ENCODE data around the gene ENTR1.

The ENTR1 gene

DNA sequence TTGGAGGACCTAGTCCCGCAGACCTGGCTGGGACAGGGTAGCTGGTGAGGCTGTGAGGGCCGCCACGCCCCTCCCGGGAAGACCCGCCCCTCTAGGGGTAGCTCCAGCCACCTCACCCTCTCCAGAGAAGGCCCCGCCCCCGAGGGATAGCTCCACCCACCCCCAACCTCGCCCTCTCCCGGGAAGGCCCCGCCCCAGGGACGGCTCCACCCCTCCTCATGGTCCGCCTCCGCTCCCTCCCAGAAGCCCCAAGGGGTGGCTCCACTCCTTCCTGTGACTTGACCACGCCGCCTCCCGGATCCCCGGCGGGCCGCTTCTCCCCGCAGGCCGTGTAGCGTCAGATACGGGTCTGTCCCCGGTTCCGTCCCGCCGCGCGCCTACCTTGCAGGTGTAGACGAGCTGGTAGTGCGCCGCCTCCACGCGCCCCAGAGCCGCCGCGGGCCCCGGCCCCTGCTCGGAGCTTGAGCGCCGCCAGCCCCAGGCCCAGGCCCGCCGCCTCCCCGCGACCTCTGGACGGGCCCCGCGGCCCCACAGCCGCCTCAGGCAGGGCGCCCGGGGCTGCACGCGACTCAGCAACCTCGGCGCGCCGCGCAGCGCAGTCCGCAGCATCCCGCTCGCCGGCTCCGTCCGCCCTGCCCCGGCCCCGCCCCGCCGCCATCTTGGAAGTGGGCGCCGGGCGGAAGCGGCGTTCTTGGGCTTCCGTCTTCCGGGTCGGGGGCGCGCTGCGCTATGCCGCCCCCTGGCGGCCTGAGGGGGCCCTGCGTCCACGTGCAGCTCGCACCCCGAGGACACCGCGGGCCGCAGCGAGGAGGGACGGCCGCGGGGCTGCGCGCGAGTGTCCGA lies 47.1 kb downstream of the ENTR1 start, which contains the start of gene DNLZ:
TSS of gene DNLZ (minus strand) at position 639 of the 843 bp plus-strand sequence. CDS start at position 609, 30 bp downstream.
- in situ Hi-C loops (cut with MboI; ENCODE audit: low sequenced_read_pairs), result no loop called here

DNA sequence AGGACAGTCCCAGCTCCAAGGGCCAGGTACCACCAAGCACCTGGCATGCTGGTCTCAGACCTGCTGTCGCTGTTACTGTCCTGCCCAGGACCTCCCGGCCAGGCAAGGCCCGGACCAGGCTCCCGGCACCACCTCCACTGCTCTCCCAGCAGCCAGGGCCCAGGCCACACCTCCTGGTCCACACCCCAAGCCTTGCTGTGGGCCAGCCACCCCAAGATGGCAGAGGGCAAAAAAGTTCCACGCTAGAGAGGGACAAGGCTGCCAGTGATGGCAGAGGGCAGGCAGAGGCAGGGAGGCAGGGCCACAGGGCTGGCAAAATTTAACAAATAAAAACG lies 48.0 kb downstream of the ENTR1 start:
- in situ Hi-C loops (cut with MboI; ENCODE audit: low sequenced_read_pairs), result no loop called here

DNA sequence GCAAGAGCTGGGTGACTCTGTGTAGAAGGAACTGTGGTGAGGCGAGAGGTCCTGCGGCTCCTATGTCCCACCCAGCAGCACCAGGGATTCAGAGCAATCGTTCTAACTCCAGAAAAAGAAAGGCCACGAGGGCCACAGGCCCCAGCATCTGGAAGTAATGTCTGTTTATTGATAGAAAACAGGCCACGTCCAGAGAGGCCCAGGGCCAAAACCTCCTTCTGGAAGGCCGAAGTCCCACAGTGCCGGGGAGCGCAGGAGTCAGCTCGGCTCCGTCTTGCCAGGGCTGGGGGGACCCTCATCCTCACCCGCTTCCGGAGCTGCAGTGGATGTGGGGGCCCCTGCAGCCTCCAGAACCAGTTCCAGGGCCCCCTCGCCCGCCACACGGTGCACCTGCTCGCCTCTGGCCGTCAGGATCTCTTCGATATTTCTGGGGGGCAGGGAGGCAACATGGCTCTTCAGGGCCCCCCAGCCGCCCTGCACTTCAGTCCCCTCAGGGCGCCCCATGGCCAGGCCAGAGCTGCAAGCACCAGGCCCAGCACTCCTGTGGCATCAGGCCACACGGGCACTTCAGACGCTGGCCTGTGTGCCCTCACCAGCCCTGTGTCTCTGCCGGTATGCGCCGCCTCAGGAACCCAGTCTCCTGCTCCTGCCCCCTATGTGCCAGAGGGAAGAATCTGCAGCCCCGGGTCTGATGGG lies 48.5 kb downstream of the ENTR1 start:
- in situ Hi-C loops (cut with MboI; ENCODE audit: low sequenced_read_pairs), result no loop called here

DNA sequence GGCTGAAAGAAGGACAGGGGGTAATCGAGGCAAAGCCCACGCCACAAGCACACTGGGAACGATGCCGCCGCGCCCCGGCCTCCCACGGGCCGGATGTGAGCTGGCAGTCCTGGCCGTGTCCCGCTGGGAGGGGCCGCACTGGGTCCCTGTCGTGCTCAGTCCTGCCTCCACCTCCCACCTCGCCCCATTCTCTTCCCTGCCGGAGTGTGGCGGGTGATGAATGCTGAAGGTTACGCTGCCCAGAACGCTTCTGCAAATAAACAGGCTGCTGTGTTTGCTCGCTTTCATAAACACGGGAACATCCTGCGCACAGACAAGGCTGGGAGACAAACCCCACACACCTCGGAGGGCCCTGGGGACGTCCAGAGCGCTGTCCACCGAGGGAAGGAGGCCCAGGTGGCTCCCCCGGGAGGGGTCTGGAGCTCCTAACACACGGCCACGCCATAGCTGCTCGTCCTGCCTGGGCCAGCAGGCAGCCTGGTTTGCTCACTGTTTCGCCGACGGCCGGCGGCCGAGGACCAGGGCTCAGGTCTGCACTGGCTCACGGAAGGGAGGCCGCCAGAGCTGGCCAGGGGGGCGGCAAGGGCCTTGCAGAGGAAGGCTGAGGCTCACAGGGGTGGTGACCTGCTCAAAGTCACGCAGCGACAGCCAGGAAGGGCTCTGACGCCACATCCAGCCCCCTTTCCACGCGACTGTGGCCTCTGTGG lies 49.2 kb downstream of the ENTR1 start:
- in situ Hi-C loops (cut with MboI; ENCODE audit: low sequenced_read_pairs), result no loop called here

DNA sequence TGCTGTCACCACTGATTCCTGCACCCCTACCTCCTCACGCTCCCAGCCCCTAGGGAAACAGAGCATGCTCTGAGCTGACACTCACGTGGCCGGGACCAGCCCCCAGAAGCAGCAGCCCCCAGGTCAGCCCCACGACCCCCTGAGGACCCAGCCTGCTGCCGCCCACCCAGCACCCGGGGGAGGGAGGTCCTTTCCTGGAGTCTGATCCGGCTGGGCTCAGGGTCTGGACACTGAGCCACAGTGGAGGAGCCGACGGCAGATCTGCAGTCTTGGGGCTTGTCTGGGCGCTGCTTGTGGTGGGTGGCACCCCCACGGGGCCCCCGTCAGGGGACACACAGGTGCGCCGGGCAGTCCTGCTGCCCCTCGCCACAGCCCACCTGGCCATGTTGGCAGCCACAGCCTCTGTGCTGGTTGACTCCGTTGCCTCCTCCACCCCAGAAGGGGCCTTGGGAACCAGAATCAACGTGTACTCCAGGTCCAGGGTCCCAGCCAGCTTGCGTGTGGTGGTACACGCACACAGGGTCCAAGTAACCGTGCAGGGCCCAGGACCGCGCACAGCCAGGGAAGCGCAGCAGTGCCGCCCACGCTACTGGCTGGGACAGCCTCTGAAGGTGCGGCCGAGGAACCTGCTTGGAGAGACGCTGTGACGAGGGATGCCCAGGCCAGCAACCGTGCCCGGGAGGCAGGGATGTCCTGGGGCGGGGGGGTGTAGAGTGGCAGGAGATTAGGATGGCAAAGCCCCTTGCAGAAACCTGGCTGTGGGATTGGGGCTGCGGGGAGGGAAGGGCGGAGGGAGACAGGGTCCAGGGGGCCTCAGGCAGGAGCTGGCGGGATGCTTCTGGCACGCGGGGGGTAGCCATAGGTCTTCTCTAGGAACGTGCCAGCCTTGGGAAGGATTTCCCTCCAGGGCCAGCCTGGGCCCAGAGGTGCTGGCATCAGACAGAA lies 50.4 kb downstream of the ENTR1 start:
- in situ Hi-C loops (cut with MboI; ENCODE audit: low sequenced_read_pairs), result no loop called here

DNA sequence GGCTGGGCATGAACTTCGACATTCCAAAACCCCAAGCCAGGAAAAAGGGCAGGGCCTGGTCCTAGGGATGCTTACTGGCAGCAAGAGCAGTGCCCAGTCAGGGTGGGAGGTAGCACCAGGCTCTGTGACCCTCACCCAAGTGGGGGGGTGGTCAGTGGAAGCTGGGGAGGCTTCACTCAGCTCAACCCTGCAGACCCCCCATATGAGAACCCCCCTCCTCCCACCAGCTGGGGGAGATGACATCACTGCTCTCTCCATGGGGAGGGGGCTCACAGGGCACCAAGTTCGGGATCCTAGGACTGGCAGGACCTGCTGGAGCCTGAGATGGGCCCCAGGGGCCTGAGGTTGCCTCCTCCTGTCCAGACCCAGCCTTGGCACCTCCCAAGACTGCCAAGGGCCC lies 51.5 kb downstream of the ENTR1 start:
- in situ Hi-C loops (cut with MboI; ENCODE audit: low sequenced_read_pairs), result no loop called here

DNA sequence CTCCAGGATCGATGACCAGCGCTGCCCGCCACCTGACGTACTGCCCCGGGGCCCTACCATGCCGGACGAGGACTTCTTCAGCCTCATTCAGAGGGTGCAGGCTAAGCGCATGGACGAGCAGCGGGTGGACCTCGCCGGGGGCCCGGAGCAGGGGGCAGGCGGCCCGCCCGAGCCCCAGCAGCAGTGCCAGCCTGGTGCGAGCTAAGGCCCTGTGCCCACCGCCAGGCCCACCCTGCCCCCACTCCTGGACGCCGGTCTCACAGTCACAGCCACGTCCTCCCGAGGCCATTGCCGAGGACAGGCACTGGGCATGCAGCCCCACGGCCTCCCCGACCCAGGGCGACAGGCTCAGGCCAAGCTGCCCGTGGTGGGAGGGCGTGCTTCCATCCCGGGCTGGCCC lies 52.4 kb downstream of the ENTR1 start:
- in situ Hi-C loops (cut with MboI; ENCODE audit: low sequenced_read_pairs), result no loop called here

DNA sequence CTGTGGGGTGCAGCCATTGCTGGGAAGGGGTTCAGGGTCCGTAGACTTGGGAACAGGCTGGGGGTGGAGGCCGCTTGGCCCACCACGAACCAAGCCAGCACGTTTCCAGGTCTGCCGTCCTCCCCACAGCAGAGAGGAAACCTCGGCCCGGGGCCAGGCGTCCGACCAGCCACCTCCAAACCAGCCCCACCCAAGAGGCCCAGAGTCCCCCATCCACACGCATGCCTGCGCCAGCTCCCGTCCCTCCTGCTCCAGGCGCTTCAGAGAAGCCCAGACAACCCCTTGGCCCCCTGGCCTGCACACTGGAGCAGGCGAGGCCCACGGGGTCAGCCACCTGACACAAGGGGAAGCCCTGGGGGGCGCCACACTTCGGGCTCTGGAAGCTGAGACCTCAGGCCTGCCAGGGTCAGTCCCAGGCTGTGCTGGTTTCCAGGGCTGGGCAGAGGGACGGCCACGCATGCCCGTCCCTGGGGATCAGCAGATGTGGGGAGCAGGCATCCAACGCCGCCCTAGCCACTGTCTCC lies 53.1 kb downstream of the ENTR1 start:
- in situ Hi-C loops (cut with MboI; ENCODE audit: low sequenced_read_pairs), result no loop called here

DNA sequence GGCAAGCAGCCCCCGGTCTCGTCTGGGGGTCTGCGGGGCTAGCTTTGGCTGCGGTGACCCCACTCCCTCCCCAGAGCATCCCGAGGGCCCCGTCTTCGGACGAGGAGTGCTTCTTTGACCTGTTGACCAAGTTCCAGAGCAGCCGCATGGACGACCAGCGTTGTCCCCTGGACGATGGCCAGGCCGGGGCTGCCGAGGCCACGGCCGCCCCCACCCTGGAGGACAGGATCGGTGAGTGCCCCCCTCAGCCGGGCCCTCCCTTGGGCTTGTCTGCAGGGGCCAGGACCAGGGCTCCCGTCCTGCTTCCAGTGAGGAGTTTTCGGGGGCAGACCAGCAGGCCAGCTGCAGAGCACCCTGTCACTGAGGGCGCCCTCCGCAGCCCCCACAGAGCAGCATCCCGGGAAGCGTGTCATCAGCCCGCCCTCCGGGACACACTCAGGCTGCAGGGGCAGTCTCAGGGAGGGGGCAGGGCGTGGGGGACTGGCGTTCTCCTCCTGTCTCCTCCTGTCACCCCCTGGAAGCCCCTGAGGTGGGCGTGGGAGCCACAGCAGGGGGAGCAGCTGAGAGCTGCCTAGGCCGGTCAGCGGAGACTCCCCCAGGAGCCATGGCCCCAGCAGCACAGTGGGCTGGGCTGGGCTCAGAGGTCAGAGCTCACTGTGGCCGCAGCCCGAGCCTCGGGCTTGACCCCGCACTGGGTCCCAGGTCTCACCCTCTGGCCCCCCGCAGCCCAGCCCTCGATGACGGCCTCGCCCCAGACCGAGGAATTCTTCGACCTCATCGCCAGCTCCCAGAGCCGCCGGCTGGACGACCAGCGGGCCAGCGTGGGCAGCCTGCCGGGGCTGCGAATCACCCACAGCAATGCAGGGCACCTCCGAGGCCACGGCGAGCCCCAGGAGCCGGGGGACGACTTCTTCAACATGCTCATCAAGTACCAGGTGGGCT lies 54.5 kb downstream of the ENTR1 start:
- in situ Hi-C loops (cut with MboI; ENCODE audit: low sequenced_read_pairs), result no loop called here

DNA sequence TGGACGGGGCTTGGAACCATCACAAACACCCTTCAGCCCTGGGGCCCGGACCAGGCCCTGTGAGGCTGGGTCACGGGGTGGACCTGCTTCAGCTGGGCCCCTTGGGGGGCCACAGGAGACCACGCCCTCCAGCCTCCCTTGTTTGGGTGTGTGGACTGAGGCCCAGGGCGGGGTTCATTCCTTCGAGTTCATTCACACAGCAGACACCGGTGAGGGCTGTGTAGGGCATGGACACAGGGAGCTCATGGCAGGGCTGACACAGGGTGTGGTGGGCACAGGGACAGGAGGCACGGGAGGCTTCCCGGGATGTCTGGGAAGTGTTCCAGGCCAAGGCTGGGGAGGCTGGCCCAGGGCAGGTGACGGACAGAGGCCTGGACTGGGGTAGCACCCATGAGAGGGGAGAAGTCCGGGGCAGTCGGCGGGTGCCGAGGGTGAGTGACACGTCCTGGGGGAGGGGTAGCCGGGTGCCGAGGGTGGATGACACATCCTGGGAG lies 55.8 kb downstream of the ENTR1 start:
- in situ Hi-C loops (cut with MboI; ENCODE audit: low sequenced_read_pairs), result no loop called here

DNA sequence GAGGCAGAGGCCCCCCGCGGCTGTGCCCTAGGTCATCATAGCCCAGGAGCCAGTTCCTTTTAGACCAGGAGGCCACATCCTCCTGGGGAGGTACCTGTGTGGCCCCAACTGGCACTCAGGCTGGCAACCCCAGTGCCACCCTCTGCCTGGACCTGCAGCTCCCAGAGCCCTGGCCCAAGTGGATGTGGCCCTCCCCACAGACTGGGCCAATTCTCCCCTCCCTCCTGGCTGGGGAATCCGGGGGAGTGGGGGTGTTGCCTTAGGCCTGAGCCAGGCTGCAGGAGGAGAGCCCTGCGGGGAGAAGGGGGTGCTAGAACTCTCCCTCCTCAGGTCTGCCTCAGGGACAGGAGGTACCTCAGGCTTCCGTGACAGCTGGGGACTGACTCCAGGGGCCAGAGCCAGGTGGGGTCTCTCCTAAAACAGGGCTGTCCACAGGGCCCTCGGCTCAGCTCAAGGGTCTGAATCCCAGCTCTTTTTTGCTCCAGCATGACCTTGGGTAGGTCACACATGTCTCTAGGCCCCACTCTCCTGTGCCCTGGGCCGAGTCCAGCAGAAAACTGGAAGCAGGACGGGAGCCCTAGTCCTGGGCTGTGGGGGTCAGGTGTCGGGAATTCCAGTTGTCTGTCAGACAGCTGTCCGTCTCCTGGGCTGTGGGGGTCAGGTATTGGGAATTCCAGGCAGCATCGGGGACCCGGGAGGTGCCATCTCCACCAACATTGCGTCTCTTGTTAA lies 56.5 kb downstream of the ENTR1 start:
- in situ Hi-C loops (cut with MboI; ENCODE audit: low sequenced_read_pairs), result no loop called here

DNA sequence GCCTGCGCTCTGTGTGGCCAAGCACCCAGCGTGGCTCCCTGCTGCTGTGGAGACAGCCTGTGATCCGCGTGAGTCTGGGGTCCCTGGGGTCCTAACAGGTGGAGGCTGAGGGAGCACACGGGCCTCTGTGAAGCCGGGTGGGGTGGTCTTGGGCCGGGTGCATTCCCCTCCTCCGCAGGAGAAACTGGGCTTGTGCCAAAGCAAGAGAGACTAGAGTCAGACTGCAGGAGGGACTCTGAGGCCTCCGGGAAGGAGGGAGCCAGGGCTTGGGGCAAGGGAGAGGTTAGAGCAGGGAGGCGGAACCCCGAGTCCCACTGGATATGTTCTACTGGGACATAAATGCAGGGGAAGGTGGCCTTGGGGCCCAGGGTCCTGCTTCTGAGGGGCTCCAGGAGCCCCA lies 57.3 kb downstream of the ENTR1 start:
- in situ Hi-C loops (cut with MboI; ENCODE audit: low sequenced_read_pairs), result no loop called here

DNA sequence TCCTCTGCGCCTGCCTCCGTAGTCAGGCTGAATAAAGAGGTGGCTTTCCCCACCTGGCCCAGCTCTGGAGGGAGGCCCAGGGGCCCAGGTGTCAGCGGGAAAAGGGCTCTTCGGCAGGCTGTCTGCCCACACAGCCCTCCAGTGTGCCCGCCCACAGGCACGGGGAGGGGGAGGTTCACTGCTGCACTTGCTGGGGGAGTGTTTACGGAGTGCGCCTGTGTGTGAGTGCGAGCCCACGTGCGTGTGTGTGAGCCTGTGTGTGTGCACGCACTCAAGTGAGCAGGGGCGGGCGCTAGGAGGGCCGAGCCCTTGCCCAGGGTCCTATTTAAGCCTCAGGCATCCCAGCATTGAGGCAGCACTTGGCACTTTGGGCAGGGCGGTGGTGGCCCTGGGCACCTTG lies 57.7 kb downstream of the ENTR1 start:
- in situ Hi-C loops (cut with MboI; ENCODE audit: low sequenced_read_pairs), result no loop called here
